SKM-1 treated with dmso at 0.1 percent for 144 hours (cell line): ENCODE results near the gene SORBS1.

Experiments used
- DNase-seq: peaks from one replicate; lab custom pipeline; 2025; ENCODE audit not compliant: unreplicated experiment; lab: John Stamatoyannopoulos, UW

Gene SORBS1

GRCh38 chr10:95542330-95542729 is 18.8 kb downstream of the SORBS1 start:
- DNase-seq: no peak

- DNase-seq: no peak
These were observed 20.6 kb downstream of the SORBS1 start for GRCh38 chr10:95540514-95541052.

GRCh38 chr10:95539560-95540284 is 21.4 kb downstream of the SORBS1 start:
- DNase-seq: no peak

GRCh38 chr10:95538412-95538811 is 22.8 kb downstream of the SORBS1 start:
- DNase-seq: no peak

- DNase-seq: no peak
These were observed 23.6 kb downstream of the SORBS1 start for GRCh38 chr10:95537542-95537927.

- no peak for DNase-seq
These were observed 24.2 kb downstream of the SORBS1 start for GRCh38 chr10:95536894-95537541.

GRCh38 chr10:95536017-95536416 is 25.2 kb downstream of the SORBS1 start:
- no peak for DNase-seq

- no peak for DNase-seq
These were observed 25.6 kb downstream of the SORBS1 start for GRCh38 chr10:95535526-95535925.

GRCh38 chr10:95533590-95533989 is 27.6 kb downstream of the SORBS1 start:
- DNase-seq: no peak

- no peak for DNase-seq
These were observed 28.6 kb downstream of the SORBS1 start for GRCh38 chr10:95532536-95532935.

GRCh38 chr10:95531994-95532399 is 29.2 kb downstream of the SORBS1 start:
- peak; percentile 78 for DNase-seq

- DNase-seq: no peak
These were observed 29.9 kb downstream of the SORBS1 start for GRCh38 chr10:95531058-95531809.

- no peak for DNase-seq
These were observed 30.6 kb downstream of the SORBS1 start for GRCh38 chr10:95530561-95530960.

- DNase-seq: no peak
These were observed 31.1 kb downstream of the SORBS1 start for GRCh38 chr10:95530029-95530428.

- no peak for DNase-seq
These were observed 35.1 kb downstream of the SORBS1 start for GRCh38 chr10:95526044-95526443.

GRCh38 chr10:95525033-95525418 is 36.1 kb downstream of the SORBS1 start:
- no peak for DNase-seq

GRCh38 chr10:95524358-95525032 is 36.7 kb downstream of the SORBS1 start:
- no peak for DNase-seq

GRCh38 chr10:95522117-95522516 is 39.1 kb downstream of the SORBS1 start:
- DNase-seq: no peak

GRCh38 chr10:95520617-95521016 is 40.6 kb downstream of the SORBS1 start:
- DNase-seq: no peak

GRCh38 chr10:95518455-95519452 is 42.4 kb downstream of the SORBS1 start:
- no peak for DNase-seq
